ENCODE results near the gene PODNL1. TPM values are rescaled to one million over a fixed set of nuclear protein-coding genes. Genes with fewer than 3 reads are reported as not detected.

PODNL1 gene
- total and polyA plus RNA-seq, 8 donors: 1.3 to 17.9 (median 1.7) TPM

- H3K27ac ChIP-seq: peak overlapping the region in 1 of 2 donors; percentile 61
- no peaks in the 10 kb centered on the region for H3K36me3 ChIP-seq
- DNase-seq (no peak), ATAC-seq (no peak)
- intact Hi-C loops (cut with DNase I): loop anchor here (10.0 kb wide), 2 partner anchors 153 to 183 kb away; partner anchors contain the start of genes IL27RA (in 1 of the 2) and PALM3 (in 1 of the 2)
- no peaks in the 10 kb centered on the region for H3K27me3 ChIP-seq
- H3K9me3 ChIP-seq: no peaks in the 10 kb centered on the region
- peaks cover 14 to 45% of the 10 kb centered on the region in 2 donors for H3K4me1 ChIP-seq
- no peak for TF ChIP-seq CTCF (IDR thresholded peaks at IDR 0.05)
- H3K4me3 ChIP-seq: no peak overlapping the region
Observed at GRCh38 chr19:13881692-13882418, 56.4 kb downstream of the PODNL1 start.

GRCh38 chr19:13881251-13881691, 56.9 kb downstream of the PODNL1 start:
- ATAC-seq: no peak
- Histone ChIP-seq H3K27ac (peak overlapping the region in 1 of 2 donors; percentile 61), H3K4me3 (no peak overlapping the region), H3K9me3 (no peaks in the 10 kb centered on the region), H3K36me3 (no peaks in the 10 kb centered on the region), H3K27me3 (no peaks in the 10 kb centered on the region), H3K4me1 (peaks cover 14 to 45% of the 10 kb centered on the region in 2 donors)
- no peak for TF ChIP-seq CTCF (IDR thresholded peaks at IDR 0.05)
- intact Hi-C loops (cut with DNase I): loop anchor here (10.0 kb wide), 2 partner anchors 154 to 184 kb away; partner anchors contain the start of genes IL27RA (in 1 of the 2) and PALM3 (in 1 of the 2)
- DNase-seq: no peak

Other genes with a start within 250 kb of the PODNL1 start
- gene MRI1, start 173.9 kb downstream of the PODNL1 start, total RNA-seq: 10 to 100 TPM; 29.0 TPM
- gene MRI1, start 173.9 kb downstream of the PODNL1 start, polyA plus RNA-seq (ENCODE audit: insufficient read length in 6 of 6): 10 to 100 TPM; 46.2 to 76.7 (median 49.2) TPM
- 10 to 100 TPM; 64.8 to 77.0 TPM for gene C19orf53, start 164.0 kb downstream of the PODNL1 start, total RNA-seq
- gene C19orf53, start 164.0 kb downstream of the PODNL1 start, polyA plus RNA-seq (ENCODE audit: insufficient read length in 6 of 6): 100 to 1,000 TPM in 3 of 6 donors, 10 to 100 TPM in 3; 78.2 to 116 (median 103) TPM
- 10 to 100 TPM in 1 of 2 donors, 1 to 10 TPM in 1; 6.6 to 14.3 TPM for gene ZSWIM4, start 143.0 kb downstream of the PODNL1 start, total RNA-seq
- gene ZSWIM4, start 143.0 kb downstream of the PODNL1 start, polyA plus RNA-seq (ENCODE audit: insufficient read length in 6 of 6): 1 to 10 TPM; 5.5 to 8.6 (median 7.7) TPM
- 1 to 10 TPM in 1 of 2 donors, under 1 TPM in 1; 0.89 to 1.8 TPM for gene NANOS3, start 61.3 kb downstream of the PODNL1 start, total RNA-seq
- gene NANOS3, start 61.3 kb downstream of the PODNL1 start, polyA plus RNA-seq (ENCODE audit: insufficient read length in 6 of 6): 1 to 10 TPM; 1.3 to 3.1 (median 2.1) TPM
- gene BRME1, start 32.3 kb downstream of the PODNL1 start, total RNA-seq: 1 to 10 TPM; 3.7 to 4.2 TPM
- 1 to 10 TPM; 6.4 to 7.8 (median 7.3) TPM for gene BRME1, start 32.3 kb downstream of the PODNL1 start, polyA plus RNA-seq (ENCODE audit: insufficient read length in 6 of 6)
- 10 to 100 TPM; 30.8 to 33.7 TPM for gene CC2D1A, start 32.2 kb downstream of the PODNL1 start, total RNA-seq
- gene CC2D1A, start 32.2 kb downstream of the PODNL1 start, polyA plus RNA-seq (ENCODE audit: insufficient read length in 6 of 6): 10 to 100 TPM; 25.0 to 34.3 (median 29.4) TPM
- gene DCAF15, start 14.1 kb upstream of the PODNL1 start, total RNA-seq: 10 to 100 TPM; 20.2 to 32.5 TPM
- gene DCAF15, start 14.1 kb upstream of the PODNL1 start, polyA plus RNA-seq (ENCODE audit: insufficient read length in 6 of 6): 10 to 100 TPM; 24.5 to 33.7 (median 29.3) TPM
- 10 to 100 TPM; 16.3 to 17.4 TPM for gene RFX1, start 67.9 kb upstream of the PODNL1 start, total RNA-seq
- 10 to 100 TPM in 4 of 6 donors, 1 to 10 TPM in 2; 9.1 to 13.9 (median 12.1) TPM for gene RFX1, start 67.9 kb upstream of the PODNL1 start, polyA plus RNA-seq (ENCODE audit: insufficient read length in 6 of 6)
- gene RLN3, start 89.7 kb upstream of the PODNL1 start, total RNA-seq: not detected
- gene RLN3, start 89.7 kb upstream of the PODNL1 start, polyA plus RNA-seq (ENCODE audit: insufficient read length in 6 of 6): not detected
- gene IL27RA, start 93.3 kb upstream of the PODNL1 start, total RNA-seq: 10 to 100 TPM; 14.0 to 17.4 TPM
- 10 to 100 TPM in 1 of 6 donors, 1 to 10 TPM in 5; 6.7 to 11.1 (median 8.0) TPM for gene IL27RA, start 93.3 kb upstream of the PODNL1 start, polyA plus RNA-seq (ENCODE audit: insufficient read length in 6 of 6)
- gene PALM3, start 123.7 kb upstream of the PODNL1 start, total RNA-seq: 1 to 10 TPM; 6.0 to 8.7 TPM
- 10 to 100 TPM; 12.7 to 26.6 (median 19.0) TPM for gene PALM3, start 123.7 kb upstream of the PODNL1 start, polyA plus RNA-seq (ENCODE audit: insufficient read length in 6 of 6)
- 10 to 100 TPM in 1 of 2 donors, 1 to 10 TPM in 1; 6.3 to 10.8 TPM for gene MISP3, start 134.4 kb upstream of the PODNL1 start, total RNA-seq
- gene MISP3, start 134.4 kb upstream of the PODNL1 start, polyA plus RNA-seq (ENCODE audit: insufficient read length in 6 of 6): 1 to 10 TPM; 1.9 to 3.2 (median 2.4) TPM
- not detected for gene C19orf67, start 147.4 kb upstream of the PODNL1 start, total RNA-seq
- under 1 TPM in 3 of 6 donors, not detected in 3; 0.16 to 0.21 (median 0.19) TPM for gene C19orf67, start 147.4 kb upstream of the PODNL1 start, polyA plus RNA-seq (ENCODE audit: insufficient read length in 6 of 6)
- gene SAMD1, start 152.3 kb upstream of the PODNL1 start, total RNA-seq: 10 to 100 TPM; 40.4 to 56.9 TPM
- gene SAMD1, start 152.3 kb upstream of the PODNL1 start, polyA plus RNA-seq (ENCODE audit: insufficient read length in 6 of 6): 10 to 100 TPM; 37.8 to 55.4 (median 49.0) TPM
- gene PRKACA, start 179.3 kb upstream of the PODNL1 start, total RNA-seq: 100 to 1,000 TPM in 1 of 2 donors, 10 to 100 TPM in 1; 81.5 to 118 TPM
- gene PRKACA, start 179.3 kb upstream of the PODNL1 start, polyA plus RNA-seq (ENCODE audit: insufficient read length in 6 of 6): 100 to 1,000 TPM in 2 of 6 donors, 10 to 100 TPM in 4; 83.3 to 115 (median 93.7) TPM
- 10 to 100 TPM; 10.5 to 11.4 TPM for gene ASF1B, start 198.2 kb upstream of the PODNL1 start, total RNA-seq
- 10 to 100 TPM; 15.6 to 29.1 (median 17.4) TPM for gene ASF1B, start 198.2 kb upstream of the PODNL1 start, polyA plus RNA-seq (ENCODE audit: insufficient read length in 6 of 6)

All from left lung (tissue), 10 donors.